H1 (cell line): ENCODE measurements around the gene PRLHR. TPM values are rescaled to one million over a fixed set of nuclear protein-coding genes. Genes with fewer than 3 reads are reported as not detected.
A peak's percentile ranks its signal among the peaks of the same experiment; 100 is the strongest.

ENCODE experiments used
- CTCF ChIA-PET: fragments of 300-600 bp; sonication (Branson Sonifier 250); formaldehyde crosslinking; loops from one replicate; lab custom pipeline; 2021; ENCODE audit not compliant: partially characterized antibody; lab: Charles Lee
- POLR2A ChIA-PET: fragments of 300-600 bp; sonication (Branson Sonifier 250); formaldehyde crosslinking; loops from one replicate; lab custom pipeline; 2021; ENCODE audit warnings: inconsistent platforms; ENCODE audit not compliant: partially characterized antibody; lab: Charles Lee
- DNase-seq, 2 experiments: peaks; one replicate each; pipeline versions ENCODE4 v3.0.0 to v3.0.0-alpha.2; 2010 to 2022; ENCODE audit warnings: low spot score in 2 of 2, low read depth in 1 of 2, mixed read lengths in 1 of 2
- FAIRE-seq: peaks from 2 replicates; lab custom pipeline; 2011; peaks lifted over from hg19 to GRCh38; lab: Jason Lieb, UNC
- H2AFZ ChIP-seq: 2 replicates; pipeline ENCODE4 v1.8.1; 2012; ENCODE audit warnings: low read length, inconsistent platforms
- H2AK5ac ChIP-seq: 2 replicates; pipeline ENCODE4 v1.6.1; 2013; ENCODE audit warnings: low read depth, low read length
- H2BK120ac ChIP-seq: replicated peaks from 2 replicates; pipeline ENCODE3; 2013; ENCODE audit warnings: low read depth, low read length, inconsistent platforms
- H2BK12ac ChIP-seq: 2 replicates; pipeline ENCODE4 v1.6.1; 2013; ENCODE audit warnings: low read depth, low read length
- H2BK15ac ChIP-seq: 2 replicates; pipeline ENCODE4 v1.6.1; 2013; ENCODE audit warnings: low read length
- H2BK20ac ChIP-seq: 2 replicates; pipeline ENCODE4 v1.6.1; 2013; ENCODE audit warnings: low read length
- H2BK5ac ChIP-seq: 2 replicates; pipeline ENCODE4 v1.6.1; 2013; ENCODE audit warnings: low read depth, low read length
- H3K14ac ChIP-seq: 2 replicates; pipeline ENCODE4 v1.6.1; 2013; ENCODE audit warnings: inconsistent platforms; ENCODE audit not compliant: insufficient read length
- H3K18ac ChIP-seq: 2 replicates; pipeline ENCODE4 v1.6.1; 2013; ENCODE audit warnings: low read length; ENCODE audit errors: extremely low read depth
- H3K23ac ChIP-seq: 2 replicates; pipeline ENCODE4 v1.6.1; 2013; ENCODE audit warnings: inconsistent platforms; ENCODE audit not compliant: insufficient read length
- H3K23me2 ChIP-seq: 2 replicates; pipeline ENCODE4 v1.6.1; 2013; ENCODE audit warnings: low read depth, low read length
- H3K27ac ChIP-seq: 2 replicates; pipeline ENCODE4 v1.6.1; 2011; ENCODE audit warnings: low read depth, low read length, inconsistent platforms
- H3K27me3 ChIP-seq, 4 experiments: replicated peaks in 1 of 4; 1 replicate in 1 of 4; 2 replicates in 3 of 4; pipeline versions ENCODE4 v1.6.1 to v1.8.1; 2011 to 2013; ENCODE audit warnings: low read length in 3 of 4, mild to moderate bottlenecking in 3 of 4, inconsistent platforms in 2 of 4, mixed read lengths in 2 of 4, moderate library complexity in 1 of 4; ENCODE audit not compliant: control insufficient read depth in 3 of 4, insufficient read depth in 3 of 4; ENCODE audit errors: extremely low read depth in 1 of 4
- H3K36me3 ChIP-seq, 4 experiments: 2 replicates each; pipeline versions ENCODE4 v1.6.1 to v1.8.1; 2011 to 2013; ENCODE audit warnings: mild to moderate bottlenecking in 4 of 4, low read length in 3 of 4, moderate library complexity in 2 of 4, control low read depth in 1 of 4, inconsistent platforms in 1 of 4; ENCODE audit not compliant: insufficient read depth in 4 of 4, control insufficient read depth in 2 of 4
- H3K4ac ChIP-seq: replicated peaks from 2 replicates; pipeline ENCODE3; 2013; ENCODE audit warnings: low read length, low read depth, mixed read lengths, inconsistent platforms; ENCODE audit not compliant: insufficient read length
- H3K4me1 ChIP-seq, 4 experiments: replicated peaks in 1 of 4; 1 replicate in 1 of 4; 2 replicates in 3 of 4; pipeline versions ENCODE4 v1.6.1 to v1.8.1; 2011 to 2013; ENCODE audit warnings: low read length in 3 of 4, inconsistent platforms in 2 of 4, mixed read lengths in 1 of 4; ENCODE audit not compliant: insufficient read depth in 4 of 4, control insufficient read depth in 3 of 4
- H3K4me2 ChIP-seq, 2 experiments: 2 replicates each; pipeline versions ENCODE4 v1.6.1 to v1.8.1; 2011 to 2013; ENCODE audit warnings: low read depth in 2 of 2, low read length in 2 of 2, control low read depth in 1 of 2, inconsistent platforms in 1 of 2, mild to moderate bottlenecking in 1 of 2; ENCODE audit not compliant: insufficient read depth in 1 of 2
- H3K4me3 ChIP-seq, 4 experiments: fragments of 200-600, 300-600 bp in 1 of 4; sonication (generic), shearing (Covaris generic), sonication (Bioruptor Twin) in 1 of 4; 2 replicates each; pipeline versions ENCODE4 v1.5.1 to v1.8.1; 2011 to 2016; ENCODE audit warnings: low read length in 4 of 4, low read depth in 3 of 4, control low read depth in 2 of 4, inconsistent platforms in 2 of 4, mild to moderate bottlenecking in 2 of 4, mixed read lengths in 1 of 4, moderate library complexity in 1 of 4; ENCODE audit not compliant: insufficient read depth in 2 of 4; ENCODE audit errors: extremely low read depth in 1 of 4
- H3K56ac ChIP-seq: replicated peaks from 2 replicates; pipeline ENCODE3; 2013; ENCODE audit warnings: low read depth, mild to moderate bottlenecking, mixed read lengths, low read length, inconsistent platforms; ENCODE audit not compliant: insufficient read length
- H3K79me1 ChIP-seq: 2 replicates; pipeline ENCODE4 v1.6.1; 2013; ENCODE audit warnings: low read depth, low read length, control low read depth
- H3K79me2 ChIP-seq, 2 experiments: 2 replicates each; pipeline versions ENCODE4 v1.6.1 to v1.8.1; 2012 to 2013; ENCODE audit warnings: low read length in 2 of 2, mild to moderate bottlenecking in 2 of 2, inconsistent platforms in 1 of 2; ENCODE audit not compliant: insufficient read depth in 2 of 2, control insufficient read depth in 1 of 2
- H3K9ac ChIP-seq, 4 experiments: replicated peaks in 1 of 4; 1 replicate in 1 of 4; 2 replicates in 3 of 4; pipeline versions ENCODE4 v1.6.1 to v1.8.1; 2011 to 2013; ENCODE audit warnings: low read depth in 3 of 4, low read length in 3 of 4, control low read depth in 2 of 4, mild to moderate bottlenecking in 2 of 4, moderate library complexity in 2 of 4, inconsistent platforms in 1 of 4; ENCODE audit errors: extremely low read depth in 1 of 4
- H3K9me3 ChIP-seq, 2 experiments: 2 replicates each; pipeline versions ENCODE4 v1.6.1 to v1.8.1; 2012 to 2013; ENCODE audit warnings: mild to moderate bottlenecking in 2 of 2, moderate library complexity in 2 of 2, control low read depth in 1 of 2, inconsistent platforms in 1 of 2, low read depth in 1 of 2, low read length in 1 of 2, mixed read lengths in 1 of 2; ENCODE audit not compliant: insufficient read depth in 2 of 2
- H4K20me1 ChIP-seq, 2 experiments: replicated peaks in 1 of 2; 2 replicates each; pipeline versions ENCODE3 to v1.8.1; 2011 to 2013; ENCODE audit warnings: inconsistent platforms in 2 of 2, low read length in 2 of 2, mild to moderate bottlenecking in 1 of 2; ENCODE audit not compliant: insufficient read depth in 2 of 2, control insufficient read depth in 1 of 2
- H4K5ac ChIP-seq: 2 replicates; pipeline ENCODE4 v1.6.1; 2013; ENCODE audit warnings: low read length, low read depth, mixed read lengths, inconsistent platforms; ENCODE audit not compliant: insufficient read length
- H4K8ac ChIP-seq: 2 replicates; pipeline ENCODE4 v1.8.0; 2013; ENCODE audit warnings: mild to moderate bottlenecking, moderate library complexity, low read length, inconsistent platforms; ENCODE audit not compliant: insufficient read depth; ENCODE audit errors: extremely low read depth
- H4K91ac ChIP-seq: replicated peaks from 2 replicates; pipeline ENCODE3; 2013; ENCODE audit warnings: low read length, mixed read lengths, inconsistent platforms; ENCODE audit not compliant: insufficient read length
- ASH2L ChIP-seq: fragments of 200-600, 300-600 bp; sonication (generic); IDR thresholded peaks from one replicate; pipeline ENCODE4 v1.7.1; 2017; ENCODE audit warnings: low read length
- CBX8 ChIP-seq: fragments of 300-800, 300-1000 bp; sonication (generic); IDR thresholded peaks from 2 replicates; pipeline ENCODE4 v1.7.1; 2016; ENCODE audit warnings: low read depth, low read length, borderline replicate concordance
- CEBPB ChIP-seq: IDR thresholded peaks from 2 replicates; pipeline ENCODE4 v1.6.1; 2012; ENCODE audit warnings: low read depth, low read length
- EP300 ChIP-seq, 2 experiments: IDR thresholded peaks; 1 replicate in 1 of 2; 2 replicates in 1 of 2; pipeline ENCODE4 v1.6.1; 2011 to 2012; ENCODE audit warnings: low read depth in 2 of 2, low read length in 2 of 2, mild to moderate bottlenecking in 2 of 2, borderline replicate concordance in 1 of 2, inconsistent platforms in 1 of 2, moderate library complexity in 1 of 2
- PHF8 ChIP-seq: fragments of 200-600 bp; sonication (generic); conservative IDR thresholded peaks from 2 replicates; pipeline ENCODE4 v1.7.1; 2012; ENCODE audit warnings: low read depth, mild to moderate bottlenecking, inconsistent platforms, low read length, moderate library complexity
- POLR2AphosphoS5 ChIP-seq: IDR thresholded peaks from 2 replicates; pipeline ENCODE4 v1.6.1; 2011; ENCODE audit warnings: low read depth, low read length
- RFX5 ChIP-seq: IDR thresholded peaks from 2 replicates; pipeline ENCODE4 v1.6.1; 2011; ENCODE audit warnings: low read depth, low read length, improper control_type of control experiment, borderline replicate concordance
- RXRA ChIP-seq: IDR thresholded peaks from 2 replicates; pipeline ENCODE4 v1.6.1; 2011; ENCODE audit warnings: low read depth, mild to moderate bottlenecking, low read length, moderate library complexity; ENCODE audit not compliant: insufficient read depth
- SIN3A ChIP-seq, 2 experiments: IDR thresholded peaks in 1 of 2; conservative IDR thresholded peaks in 1 of 2; 2 replicates each; pipeline ENCODE4 v1.6.1; 2011 to 2012; ENCODE audit warnings: low read length in 2 of 2, improper control_type of control experiment in 1 of 2, low read depth in 1 of 2, mild to moderate bottlenecking in 1 of 2
- SIX5 ChIP-seq: IDR thresholded peaks from 2 replicates; pipeline ENCODE4 v1.6.1; 2011; ENCODE audit warnings: mild to moderate bottlenecking, low read depth, low read length
- TAF1 ChIP-seq: IDR thresholded peaks from 2 replicates; pipeline ENCODE4 v1.6.1; 2011; ENCODE audit warnings: mild to moderate bottlenecking, low read depth, low read length
- WGBS, 2 experiments: shearing (Covaris generic) in 1 of 2; methylation state at CpG; one replicate each; pipeline versions ENCODE4 v1.1.6 to v1.1.7; 2013 to 2015; ENCODE audit warnings: low lambda C conversion rate in 2 of 2, mixed read lengths in 2 of 2, inconsistent platforms in 1 of 2, low coverage in 1 of 2, missing lambda C conversion rate in 1 of 2; ENCODE audit not compliant: insufficient replicate concordance in 2 of 2, insufficient coverage in 1 of 2, insufficient read length in 1 of 2; ENCODE audit errors: extremely low coverage in 1 of 2, missing lambda C conversion rate in 1 of 2; 5-methylcytosine and 5-hydroxymethylcytosine counted together
- polyA plus RNA-seq, 7 experiments: library from polyadenylated mRNA; depleted of rRNA in 3 of 7; stranded (reverse) in 5 of 7; unstranded in 2 of 7; fragments of >200 nt in 5 of 7; fragments of 200-250 nt in 2 of 7; gene quantifications; 1 replicate in 5 of 7; 2 replicates in 1 of 7; 4 replicates in 1 of 7; pipeline versions ENCODE4 v1.2.1 to v1.2.3, GENCODE V29; 2011 to 2013; ENCODE audit warnings: missing spikeins in 2 of 7, mixed read lengths in 2 of 7
- total RNA-seq: library from RNA; stranded (reverse); fragmentation: NEBNext Ultra II Directional; extraction: Animal tissue kit (Norgen Biotek cat#: 25700); gene quantifications from 2 replicates; pipeline ENCODE4 v1.2.1, GENCODE V29; 2021
- TF ChIP-seq, protein P1 (sequence below): IDR thresholded peaks from 2 replicates; pipeline ENCODE4 v1.6.1; 2012; ENCODE audit warnings: inconsistent platforms

The PRLHR gene
- total and polyA plus RNA-seq, 2 of the 8 experiments (the other 6 are each of a cell fraction or from before 2014, with no cell fraction given) = not detected

DNA sequence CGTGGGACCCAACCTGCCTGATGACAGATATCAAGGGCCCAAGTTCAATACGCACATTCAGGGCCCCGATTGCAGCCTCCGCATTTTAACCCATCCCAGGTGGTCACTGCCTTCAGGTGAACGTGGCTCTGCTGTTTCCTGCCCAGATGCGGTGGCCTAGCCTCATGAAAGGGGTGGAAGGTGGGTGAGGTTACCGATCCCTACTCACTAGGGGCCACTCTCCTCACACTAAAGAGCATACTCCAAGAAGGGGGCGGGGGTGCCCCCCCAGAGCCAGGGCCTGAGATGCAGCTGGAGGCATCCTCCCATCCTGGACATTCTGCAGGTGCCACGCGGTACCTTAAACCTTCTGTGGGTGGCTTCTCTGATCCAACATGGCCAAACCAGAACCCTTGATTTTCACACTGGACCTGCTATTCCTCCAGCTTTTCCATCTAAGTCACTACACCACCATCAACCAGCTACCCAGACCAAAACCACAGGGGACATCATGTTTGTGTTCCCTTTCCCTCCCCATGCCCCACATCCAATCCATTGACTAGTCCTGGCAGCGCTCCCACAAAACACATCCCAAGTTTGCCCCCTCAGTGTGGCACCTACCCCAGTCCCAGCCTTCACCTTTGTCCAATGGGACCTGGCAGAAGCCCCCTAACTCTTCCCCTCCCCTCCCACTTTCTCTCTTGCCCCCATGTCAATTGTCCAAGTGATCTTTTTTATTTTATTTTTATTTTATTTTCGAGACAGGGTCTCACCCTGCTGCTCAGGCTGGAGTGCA lies 30.0 kb downstream of the PRLHR start:
- CTCF ChIA-PET = interaction anchor here (0.8 to 5.1 kb wide), 18 partner anchors 11 to 538 kb away, joined by 3 to 39 read pairs (median 4); no protein-coding TSS in a partner anchor
- Histone ChIP-seq H3K56ac (no peak overlapping the region), H3K23ac (no peak overlapping the region)
- TF ChIP-seq ASH2L (no peak), POLR2AphosphoS5 (no peak), PHF8 (no peak), TAF1 (no peak), CEBPB (no peak), EP300 (IDR thresholded peaks at IDR 0.05; ENCODE audit: borderline replicate concordance in 1 of 2, low read depth in 2 of 2, low read length in 2 of 2) (no peak), CBX8 (no peak), RXRA (no peak), RFX5 (no peak), SIN3A (conservative IDR thresholded peaks at IDR 0.05 in 1 of 2, IDR thresholded peaks at IDR 0.05 in 1 of 2; ENCODE audit: low read depth in 1 of 2, low read length in 2 of 2) (no peak), SIX5 (no peak)
- TF ChIP-seq, protein P1, sequence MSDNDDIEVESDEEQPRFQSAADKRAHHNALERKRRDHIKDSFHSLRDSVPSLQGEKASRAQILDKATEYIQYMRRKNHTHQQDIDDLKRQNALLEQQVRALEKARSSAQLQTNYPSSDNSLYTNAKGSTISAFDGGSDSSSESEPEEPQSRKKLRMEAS = no peak

More for the DNA sequence above, 30.0 kb downstream of the PRLHR start:
- H2AK5ac ChIP-seq = no peak overlapping the region
- H3K36me3 ChIP-seq = no peaks in the 10 kb centered on the region
- H2BK20ac ChIP-seq = no peak overlapping the region
- no peak overlapping the region for H2AFZ ChIP-seq
- H3K4ac ChIP-seq = no peak overlapping the region
- H3K4me1 ChIP-seq = peaks cover 0 to 7% (median 2%) of the 10 kb centered on the region in 4 experiments; a peak in 4 of 7 replicates
- peaks cover 0 to 7% of the 10 kb centered on the region in 2 experiments; a peak in 2 of 4 replicates for H3K9me3 ChIP-seq
- no peak overlapping the region for H2BK120ac ChIP-seq
- no peak overlapping the region for H4K5ac ChIP-seq
- H3K14ac ChIP-seq = no peak overlapping the region
- DNase-seq (peak in 1 of 2 experiments; percentile 33), FAIRE-seq (no peak)
- POLR2A ChIA-PET = no interaction called here
- no peak overlapping the region for H4K8ac ChIP-seq
- H3K79me2 ChIP-seq = no peaks in the 10 kb centered on the region
- WGBS, 2 experiments = 90% methylated on average over 12 of the region's 12 CpGs; no CpG with 5 or more reads in 1 of the 2 experiments
- no peaks in the 10 kb centered on the region for H3K79me1 ChIP-seq
- no peaks in the 10 kb centered on the region for H4K20me1 ChIP-seq
- H3K4me2 ChIP-seq = no peak overlapping the region
- H3K27me3 ChIP-seq = no peaks in the 10 kb centered on the region; a peak in 1 of 7 replicates
- no peak overlapping the region for H3K4me3 ChIP-seq
- H2BK12ac ChIP-seq = no peak overlapping the region
- H3K9ac ChIP-seq = no peak overlapping the region
- H3K18ac ChIP-seq = no peak overlapping the region
- no peak overlapping the region for H2BK5ac ChIP-seq
- H4K91ac ChIP-seq = no peak overlapping the region
- no peak overlapping the region for H2BK15ac ChIP-seq
- no peaks in the 10 kb centered on the region for H3K23me2 ChIP-seq
- no peak overlapping the region for H3K27ac ChIP-seq
